DMS79 (cell line): ENCODE data around the gene SEMA6B.
A peak's percentile ranks its signal among the peaks of the same experiment; 100 is the strongest.

Experiments used
- DNase-seq: peaks from one replicate; lab custom pipeline; 2025; lab: John Stamatoyannopoulos, UW

Gene SEMA6B

DNA sequence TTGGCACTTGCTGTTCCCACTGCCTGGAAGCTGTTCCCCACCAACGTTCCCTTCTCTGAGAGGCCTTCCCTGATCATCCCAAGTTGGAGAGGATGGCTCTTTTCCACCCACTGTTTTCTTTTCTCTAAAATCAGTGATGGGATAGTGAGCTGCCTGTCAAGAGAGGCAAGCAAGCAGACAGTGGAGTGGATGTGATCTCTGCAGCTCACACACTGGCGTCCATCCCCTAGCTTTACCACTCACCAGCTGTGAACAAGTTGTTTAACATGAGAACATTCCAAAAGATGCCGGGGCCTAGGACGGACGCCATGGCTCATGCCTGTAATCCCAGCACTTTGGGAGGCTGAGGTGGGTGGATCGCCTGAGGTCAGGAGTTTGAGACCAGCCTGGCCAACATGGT, 28.0 kb upstream of the SEMA6B start:
- no peak for DNase-seq

DNA sequence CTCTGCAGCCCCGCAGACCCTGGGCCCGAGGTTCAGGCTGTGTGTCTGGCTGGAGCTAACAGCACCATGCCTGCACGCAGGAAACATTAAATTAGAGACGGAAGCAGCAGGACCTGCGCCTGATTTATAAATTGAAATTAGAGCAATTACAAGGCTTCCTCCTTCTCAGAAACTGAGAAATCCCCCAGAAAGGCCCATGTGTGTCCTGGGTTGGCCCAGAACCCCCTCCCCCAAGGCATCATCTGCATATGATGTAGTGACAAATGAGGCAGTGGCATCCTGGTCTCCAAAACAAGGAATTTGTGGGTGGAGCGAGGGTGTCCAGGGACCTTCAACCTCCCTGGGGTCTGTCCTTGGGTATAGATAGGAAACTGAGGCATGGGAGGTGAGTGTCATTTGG, 27.2 kb upstream of the SEMA6B start:
- no peak for DNase-seq

GRCh38 chr19:4586245-4586644, 26.8 kb upstream of the SEMA6B start:
- no peak for DNase-seq

- no peak for DNase-seq
Observed at GRCh38 chr19:4585556-4585955, 26.1 kb upstream of the SEMA6B start.

GRCh38 chr19:4584670-4585460, 25.4 kb upstream of the SEMA6B start:
- DNase-seq: no peak

GRCh38 chr19:4583961-4584669, 24.6 kb upstream of the SEMA6B start:
- no peak for DNase-seq

DNA sequence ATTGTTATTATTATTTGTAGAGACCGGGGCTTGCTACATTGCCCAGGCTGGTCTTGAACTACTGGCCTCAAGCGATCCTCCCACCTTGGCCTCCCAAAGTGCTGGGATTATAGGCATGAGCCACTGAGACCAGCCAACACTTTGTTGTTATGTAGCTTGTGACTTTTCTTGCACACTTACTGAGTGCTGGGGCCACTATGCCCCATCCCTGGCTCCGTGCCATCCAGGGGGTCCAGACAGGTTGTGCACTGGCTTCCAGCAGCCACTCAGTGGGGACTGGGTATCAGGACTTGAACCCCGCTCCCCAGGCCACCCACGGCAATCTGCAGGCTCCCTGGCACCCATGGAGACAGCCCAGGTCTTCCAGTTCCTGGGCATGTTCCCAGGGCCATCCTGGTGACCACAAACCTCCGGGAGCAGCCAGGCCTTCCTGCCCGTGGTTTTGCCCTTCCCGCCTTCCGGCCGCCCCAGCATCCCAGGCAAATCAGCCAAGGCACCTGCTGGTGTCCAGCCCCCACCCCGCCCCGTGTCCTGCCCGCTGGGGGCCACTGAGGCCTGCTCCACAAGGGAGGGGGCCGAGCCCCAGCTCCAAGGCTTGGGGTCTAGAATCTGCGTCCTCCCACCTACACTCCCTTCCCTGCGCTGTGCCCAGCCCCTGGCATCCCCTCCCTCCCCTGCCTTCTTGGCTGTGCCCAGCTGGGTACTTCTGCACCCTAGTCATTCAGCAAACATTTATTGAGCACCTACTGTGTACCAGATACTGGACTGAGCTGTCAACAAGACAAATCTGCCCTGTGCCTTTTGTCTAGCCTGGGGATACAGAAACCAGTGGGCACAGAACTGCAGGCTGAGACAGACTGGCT, 23.7 kb upstream of the SEMA6B start:
- DNase-seq: no peak

- DNase-seq: no peak
Observed at GRCh38 chr19:4581666-4582553, 22.4 kb upstream of the SEMA6B start.

GRCh38 chr19:4580961-4581665, 21.6 kb upstream of the SEMA6B start:
- no peak for DNase-seq

DNA sequence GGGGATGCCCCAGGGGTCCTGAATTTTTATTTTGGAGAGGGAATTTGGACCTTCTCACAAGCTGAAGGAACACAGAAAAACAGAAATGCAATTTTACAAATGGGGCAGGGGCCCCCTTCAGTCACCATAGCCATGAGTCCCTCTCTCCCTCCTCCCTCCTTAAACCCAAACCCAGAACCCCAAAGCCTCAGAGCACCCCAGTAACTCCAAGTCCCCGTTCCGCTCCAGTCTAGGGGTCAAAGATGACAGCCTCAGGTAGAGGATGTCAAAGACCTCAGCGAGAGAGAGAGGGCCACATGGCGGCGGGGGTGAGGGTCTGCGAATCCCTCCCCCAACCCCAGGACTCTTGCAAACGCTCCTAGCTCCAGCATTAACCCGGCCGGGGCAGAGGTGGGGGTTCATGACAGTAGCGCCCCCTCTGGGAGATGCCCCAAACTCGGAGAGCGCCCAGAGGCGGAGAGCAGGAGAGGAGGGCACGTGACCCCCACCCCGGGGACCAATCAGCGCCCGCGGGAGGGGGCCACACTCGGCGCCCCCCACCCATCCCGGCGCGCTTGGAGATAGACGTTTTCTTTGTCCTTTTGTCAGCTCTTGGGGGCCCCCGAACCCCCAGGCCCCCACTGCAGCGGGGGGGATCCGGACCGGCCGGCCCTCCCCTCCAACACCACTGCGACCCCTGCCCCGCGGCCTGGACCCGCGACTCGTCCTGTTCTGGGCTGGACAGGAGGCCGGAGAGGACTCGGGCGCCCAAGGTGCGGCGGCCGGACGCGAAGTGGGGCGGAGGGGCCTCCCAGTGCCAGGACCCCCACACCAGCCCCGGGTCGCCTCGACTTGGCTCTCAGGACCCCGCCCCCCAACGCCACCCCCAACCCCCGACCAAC, 20.8 kb upstream of the SEMA6B start:
- DNase-seq: no peak

- DNase-seq: no peak
Observed at GRCh38 chr19:4579389-4579788, 19.9 kb upstream of the SEMA6B start.

DNA sequence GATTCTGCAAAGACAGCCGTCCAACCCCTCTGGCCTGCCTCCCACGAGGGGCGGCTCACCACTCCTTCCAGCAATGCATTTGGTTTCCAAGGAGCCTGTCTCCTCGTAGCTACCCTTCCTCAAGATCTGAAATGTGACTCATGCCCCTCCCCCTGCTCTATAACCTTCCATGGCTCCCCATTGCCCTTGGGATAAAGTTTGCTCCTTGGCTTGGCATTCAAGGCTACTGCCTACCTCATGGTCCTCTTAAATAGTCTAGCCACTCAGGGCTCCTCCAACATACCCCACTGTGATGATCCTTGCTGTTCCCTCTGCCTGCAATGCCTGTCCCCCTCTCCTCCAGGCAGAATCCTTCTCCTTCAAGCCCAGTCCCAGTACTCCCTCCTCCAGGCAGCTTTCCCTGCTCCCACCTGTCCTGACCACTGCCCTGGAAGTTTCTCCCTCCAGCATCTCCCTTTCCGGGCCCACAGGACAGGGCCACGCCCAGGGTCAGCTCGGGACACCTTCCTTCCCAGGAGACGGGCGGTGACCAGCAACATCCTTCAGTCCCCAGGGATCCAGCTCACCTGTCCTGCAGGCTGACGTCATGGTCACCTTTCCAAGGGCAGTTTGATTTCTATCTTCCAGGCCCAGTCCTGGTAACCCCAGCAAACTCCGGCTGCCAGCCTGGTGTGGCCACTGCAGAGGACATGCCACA, 19.2 kb upstream of the SEMA6B start:
- DNase-seq: no peak

- DNase-seq: no peak
Observed at GRCh38 chr19:4577020-4577782, 17.7 kb upstream of the SEMA6B start.

DNA sequence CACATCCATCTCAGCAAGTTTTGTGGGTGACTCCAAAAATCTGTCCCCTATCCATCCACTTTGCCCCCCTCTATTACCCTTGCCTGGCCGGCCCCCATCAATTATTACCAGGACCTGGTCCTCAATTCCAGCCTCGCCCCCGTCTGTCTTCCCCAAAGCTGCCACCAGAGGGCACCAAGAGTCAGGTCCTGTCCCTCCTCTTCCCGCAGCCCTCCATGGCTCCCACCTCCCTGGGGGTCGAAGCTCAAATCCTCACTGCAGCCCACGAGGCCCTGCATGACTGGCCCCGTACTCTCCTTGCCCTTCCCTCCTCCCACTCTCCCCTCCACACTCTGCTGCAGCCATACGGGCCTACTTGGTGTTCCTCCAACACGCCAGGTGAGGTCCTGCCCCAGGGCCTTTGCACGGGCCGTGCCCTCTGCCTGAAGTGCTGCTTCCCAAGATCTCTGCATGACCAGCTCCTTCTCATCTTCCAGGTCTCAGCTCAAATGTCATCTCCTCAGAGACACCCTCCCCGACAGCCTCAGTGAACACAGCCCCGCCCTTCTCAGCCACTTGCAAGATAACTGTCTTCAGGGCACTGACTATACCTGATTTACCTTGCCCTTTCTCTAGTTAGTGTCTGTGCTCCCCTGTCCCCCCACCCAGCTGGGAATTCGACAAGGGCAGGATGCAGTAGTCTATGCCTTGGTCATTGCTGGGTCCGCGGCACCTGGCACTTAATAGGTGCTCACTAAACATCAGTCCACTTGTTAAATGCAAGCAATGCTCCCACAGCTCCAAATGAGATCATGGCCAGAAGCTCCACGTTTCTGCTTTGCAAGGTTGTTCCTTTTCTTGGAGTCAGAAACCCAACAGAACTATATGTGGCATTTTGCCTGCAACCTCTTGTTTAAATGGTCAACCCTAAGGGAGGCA, 16.8 kb upstream of the SEMA6B start:
- no peak for DNase-seq

DNA sequence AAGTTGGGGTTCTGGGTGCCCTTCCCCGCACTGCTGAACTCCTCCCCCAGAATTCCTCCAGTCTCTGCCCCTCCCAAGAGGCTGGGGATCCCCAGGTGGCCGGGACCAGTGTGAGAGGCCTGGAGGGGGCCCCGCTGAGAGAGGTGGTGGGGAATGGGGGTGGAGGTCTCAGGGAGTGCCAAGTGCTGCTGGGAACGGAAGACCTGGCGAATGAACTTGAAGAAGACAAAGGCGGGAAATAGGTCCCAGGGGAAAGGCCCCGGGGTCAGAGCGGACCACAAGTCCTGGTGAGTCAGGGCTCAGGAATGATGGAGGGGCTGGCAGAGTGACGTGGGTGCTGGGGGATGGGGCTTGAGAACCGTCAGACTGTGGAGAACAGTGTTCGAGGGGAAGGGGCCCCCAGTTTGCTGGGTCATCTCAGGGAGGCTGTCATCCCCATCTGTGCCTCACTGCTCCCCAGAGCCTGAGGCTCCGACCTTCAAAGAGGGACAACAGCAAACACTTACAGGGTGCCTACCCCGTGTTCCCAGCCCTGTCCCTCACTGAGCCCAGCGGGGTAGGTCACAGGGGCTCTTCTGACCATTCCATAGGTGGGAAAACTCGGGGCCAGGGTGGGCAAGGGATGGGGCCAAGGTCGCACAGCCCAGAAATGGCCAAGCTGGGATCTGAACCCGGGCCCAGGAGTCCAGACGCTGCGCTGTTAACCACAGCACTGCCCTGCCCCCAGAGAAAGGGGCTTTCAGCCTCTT, 16.0 kb upstream of the SEMA6B start:
- peak; percentile 21 for DNase-seq

DNA sequence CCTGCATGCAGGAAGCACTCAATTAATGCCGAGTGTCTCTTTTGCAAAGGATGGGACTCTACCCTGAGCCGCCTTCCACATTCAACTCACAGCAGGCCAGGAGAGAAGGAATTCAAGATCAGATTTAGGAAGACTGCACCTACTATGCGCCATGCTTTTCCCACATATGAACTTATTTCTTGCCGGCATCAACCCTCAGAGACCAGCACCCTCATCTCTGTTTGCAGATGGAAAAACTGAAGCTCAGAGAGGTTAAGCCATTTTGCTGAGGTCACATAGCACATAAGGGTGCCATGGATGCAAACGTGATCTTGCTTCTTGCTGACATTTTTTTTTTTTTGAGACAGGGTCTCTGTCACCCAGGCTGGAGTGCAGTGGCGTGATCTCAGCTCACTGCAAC, 14.2 kb upstream of the SEMA6B start:
- DNase-seq: no peak
